H1 (cell line): ENCODE results near the gene IGF2R. TPM values are rescaled to one million over a fixed set of nuclear protein-coding genes. Genes with fewer than 3 reads are reported as not detected.

ENCODE experiments used
- polyA plus RNA-seq, 7 experiments: library from polyadenylated mRNA; depleted of rRNA in 3 of 7; stranded (reverse) in 5 of 7; unstranded in 2 of 7; fragments of >200 nt in 5 of 7; fragments of 200-250 nt in 2 of 7; gene quantifications; 1 replicate in 5 of 7; 2 replicates in 1 of 7; 4 replicates in 1 of 7; pipeline versions ENCODE4 v1.2.1 to v1.2.3, GENCODE V29; 2011 to 2013; ENCODE audit warnings: missing spikeins in 2 of 7, mixed read lengths in 2 of 7
- total RNA-seq: library from RNA; stranded (reverse); fragmentation: NEBNext Ultra II Directional; extraction: Animal tissue kit (Norgen Biotek cat#: 25700); gene quantifications from 2 replicates; pipeline ENCODE4 v1.2.1, GENCODE V29; 2021
- TF ChIP-seq, protein P1 (sequence below): IDR thresholded peaks from 2 replicates; pipeline ENCODE4 v1.6.1; 2011; ENCODE audit warnings: low read length, improper control_type of control experiment

The IGF2R gene
- total and polyA plus RNA-seq, 2 of the 8 experiments (the other 6 are each of a cell fraction or from before 2014, with no cell fraction given), result 20.6 to 74.1 TPM

DNA sequence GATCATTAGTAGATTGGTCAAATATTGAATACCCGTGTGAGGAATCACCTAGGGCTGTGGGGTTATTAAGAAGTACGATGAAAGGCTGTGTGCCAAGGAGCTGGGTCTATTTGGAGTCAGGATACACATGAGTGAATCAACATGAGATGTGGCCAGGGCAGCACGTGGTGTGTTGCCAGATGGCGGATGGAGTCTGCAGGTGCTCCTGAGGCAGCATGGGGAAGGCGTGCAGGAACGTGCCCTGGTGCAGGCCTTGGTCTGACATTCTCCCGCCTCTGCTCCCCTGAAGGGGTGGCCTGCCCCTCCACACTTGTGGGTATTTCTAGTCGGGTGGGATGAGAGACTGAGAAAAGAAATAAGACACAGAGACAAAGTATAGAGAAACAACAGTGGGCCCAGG lies 113.7 kb downstream of the IGF2R start (continued):
- TF ChIP-seq, protein P1, sequence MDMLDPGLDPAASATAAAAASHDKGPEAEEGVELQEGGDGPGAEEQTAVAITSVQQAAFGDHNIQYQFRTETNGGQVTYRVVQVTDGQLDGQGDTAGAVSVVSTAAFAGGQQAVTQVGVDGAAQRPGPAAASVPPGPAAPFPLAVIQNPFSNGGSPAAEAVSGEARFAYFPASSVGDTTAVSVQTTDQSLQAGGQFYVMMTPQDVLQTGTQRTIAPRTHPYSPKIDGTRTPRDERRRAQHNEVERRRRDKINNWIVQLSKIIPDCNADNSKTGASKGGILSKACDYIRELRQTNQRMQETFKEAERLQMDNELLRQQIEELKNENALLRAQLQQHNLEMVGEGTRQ, result no peak
